Neural progenitor cell (in vitro differentiated cells): ENCODE measurements around the gene TCTN1. TPM values are rescaled to one million over a fixed set of nuclear protein-coding genes. Genes with fewer than 3 reads are reported as not detected.

Source experiments
- DNase-seq: peaks from one replicate; pipeline ENCODE4 v3.0.0-alpha.2; 2016; ENCODE audit warnings: low spot score
- H2AFZ ChIP-seq: fragments of 200-600 bp; sonication (generic); replicated peaks from 2 replicates; pipeline ENCODE4 v1.6.1; 2016; ENCODE audit warnings: antibody characterized with exemption
- H3F3A ChIP-seq: fragments of 200-600 bp; sonication (generic); 2 replicates; pipeline ENCODE4 v1.6.1; 2016; ENCODE audit warnings: antibody characterized with exemption, low read depth
- H3K27ac ChIP-seq: fragments of 200-600 bp; sonication (generic); 2 replicates; pipeline ENCODE4 v1.5.1; 2016; ENCODE audit warnings: mild to moderate bottlenecking
- H3K27me3 ChIP-seq: fragments of 200-600 bp; sonication (generic); 2 replicates; pipeline ENCODE4 v1.6.1; 2016; ENCODE audit warnings: mild to moderate bottlenecking, moderate library complexity
- H3K36me3 ChIP-seq: fragments of 200-600 bp; sonication (generic); 2 replicates; pipeline ENCODE4 v1.5.1; 2016
- H3K4me1 ChIP-seq: fragments of 200-600 bp; sonication (generic); 2 replicates; pipeline ENCODE4 v1.6.1; 2016; ENCODE audit warnings: mixed run types
- H3K4me2 ChIP-seq: fragments of 200-600 bp; sonication (generic); 2 replicates; pipeline ENCODE4 v1.6.1; 2016
- H3K4me3 ChIP-seq: fragments of 200-600 bp; sonication (generic); 2 replicates; pipeline ENCODE4 v1.5.1; 2016
- H3K79me2 ChIP-seq: fragments of 200-600 bp; sonication (generic); 2 replicates; pipeline ENCODE4 v1.6.1; 2016; ENCODE audit warnings: low read depth
- H3K9ac ChIP-seq: fragments of 200-600 bp; sonication (generic); 2 replicates; pipeline ENCODE4 v1.6.1; 2016
- H3K9me3 ChIP-seq: fragments of 200-600 bp; sonication (generic); 2 replicates; pipeline ENCODE4 v1.5.1; 2016; ENCODE audit warnings: low read depth
- H4K20me1 ChIP-seq: fragments of 200-600 bp; sonication (generic); 2 replicates; pipeline ENCODE4 v1.6.1; 2016; ENCODE audit warnings: low read depth
- H3K27ac Mint-ChIP-seq: 3 replicates; pipeline ENCODE4 v1.8.0; 2021; ENCODE audit warnings: mixed read lengths
- H3K27me3 Mint-ChIP-seq: 2 replicates; pipeline ENCODE4 v1.8.0; 2022; ENCODE audit warnings: low read depth, mild to moderate bottlenecking, inconsistent platforms, moderate library complexity, mixed read lengths; ENCODE audit not compliant: insufficient read depth
- H3K36me3 Mint-ChIP-seq: 3 replicates; pipeline ENCODE4 v1.8.0; 2021; ENCODE audit warnings: mixed read lengths
- H3K4me1 Mint-ChIP-seq: 3 replicates; pipeline ENCODE4 v1.8.0; 2021; ENCODE audit warnings: mixed read lengths
- H3K4me3 Mint-ChIP-seq: 3 replicates; pipeline ENCODE4 v1.8.0; 2021; ENCODE audit warnings: mild to moderate bottlenecking, moderate library complexity, mixed read lengths
- H3K9me3 Mint-ChIP-seq: 3 replicates; pipeline ENCODE4 v1.8.0; 2020; ENCODE audit warnings: mixed read lengths
- CTCF ChIP-seq: fragments of 200-600 bp; sonication (generic); IDR thresholded peaks from 2 replicates; pipeline ENCODE4 v1.5.1; 2017; ENCODE audit warnings: antibody characterized with exemption, mild to moderate bottlenecking
- EZH2 ChIP-seq: fragments of 200-600 bp; sonication (generic); IDR thresholded peaks from 2 replicates; pipeline ENCODE4 v1.6.1; 2017; ENCODE audit warnings: antibody characterized with exemption, mild to moderate bottlenecking, moderate library complexity
- EZH2phosphoT487 ChIP-seq: fragments of 200-600 bp; sonication (generic); IDR thresholded peaks from 2 replicates; pipeline ENCODE4 v1.6.1; 2017; ENCODE audit warnings: antibody characterized with exemption
- total RNA-seq: library from RNA; depleted of rRNA; stranded (reverse); fragments of >200 nt; gene quantifications from 2 replicates; pipeline ENCODE4 v1.2.3, GENCODE V29; 2015; ENCODE audit warnings: low replicate concordance

Gene TCTN1
- total RNA-seq, 1 donor from 2014 or later, result 42.7 TPM

- peaks cover 21% of the 10 kb centered on the region for H3K4me1 ChIP-seq
- H3K27me3 ChIP-seq, result peaks cover 14% of the 10 kb centered on the region
- H2AFZ ChIP-seq, result no peak overlapping the region
- peak overlapping the region; percentile 90 for H3K4me3 Mint-ChIP-seq
- peak overlapping the region; percentile 16 for H3K27ac Mint-ChIP-seq
- peaks cover 46% of the 10 kb centered on the region for H4K20me1 ChIP-seq
- DNase-seq, result no peak
- H3K4me3 ChIP-seq, result peak overlapping the region; percentile 69
- TF ChIP-seq CTCF (no peak), EZH2phosphoT487 (no peak), EZH2 (no peak)
- H3K27ac ChIP-seq, result no peak overlapping the region
- H3K9ac ChIP-seq, result no peak overlapping the region
- no peaks in the 10 kb centered on the region for H3K9me3 Mint-ChIP-seq
- H3K36me3 Mint-ChIP-seq, result peaks cover 11% of the 10 kb centered on the region
- H3K9me3 ChIP-seq, result no peaks in the 10 kb centered on the region
- H3F3A ChIP-seq, result peaks cover 8% of the 10 kb centered on the region
- H3K27me3 Mint-ChIP-seq, result no peaks in the 10 kb centered on the region
- peaks cover 28% of the 10 kb centered on the region for H3K4me1 Mint-ChIP-seq
- peak overlapping the region; percentile 97 for H3K4me2 ChIP-seq
- no peaks in the 10 kb centered on the region for H3K36me3 ChIP-seq
- peaks cover 60% of the 10 kb centered on the region for H3K79me2 ChIP-seq
These were observed 32.0 kb upstream of the TCTN1 start for GRCh38 chr12:110581931-110582275.

DNA sequence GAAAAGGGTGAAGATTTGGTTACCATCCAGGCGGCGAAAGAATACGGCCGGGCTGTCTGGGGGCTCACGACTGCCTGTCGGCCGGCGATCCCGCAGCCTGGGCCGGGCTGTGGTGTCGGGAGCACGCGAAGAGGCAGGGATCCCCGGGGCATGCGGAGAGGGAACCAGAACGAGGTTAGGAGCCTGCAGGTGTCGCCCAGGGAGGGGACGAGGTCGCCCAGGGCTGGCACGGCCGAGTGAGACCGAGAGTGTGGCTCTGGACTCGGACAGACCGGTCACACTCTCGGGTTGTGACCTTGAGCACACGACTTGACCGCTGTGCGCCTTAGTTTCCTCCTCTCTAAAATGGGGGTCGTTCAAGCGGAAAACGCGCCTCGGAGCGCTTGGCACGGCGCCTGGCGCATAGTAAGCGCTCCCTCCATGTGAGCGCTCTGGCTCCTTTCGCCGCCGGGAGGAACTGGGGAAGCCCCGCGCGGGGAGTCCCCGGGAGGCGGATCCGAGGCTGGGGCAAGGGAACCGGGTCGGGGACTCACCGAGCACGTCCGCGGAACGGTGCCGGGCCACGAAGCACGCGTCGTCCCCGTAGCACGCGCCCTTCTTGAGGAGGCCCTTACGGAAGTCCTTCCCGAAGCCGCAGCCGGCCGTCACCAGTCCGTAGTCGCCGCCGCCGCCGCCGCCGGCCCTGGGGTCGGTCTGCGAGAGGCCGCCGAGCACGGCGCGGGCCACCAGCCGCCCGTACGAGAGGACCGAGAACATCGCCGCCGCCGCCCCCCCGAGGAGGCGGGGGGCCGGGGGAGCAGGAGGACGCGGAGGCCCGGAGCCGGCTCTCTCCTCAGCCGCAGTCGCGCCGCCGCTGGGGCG lies 31.4 kb upstream of the TCTN1 start:
- H3K9me3 ChIP-seq, result no peaks in the 10 kb centered on the region
- H3K79me2 ChIP-seq, result peaks cover 54% of the 10 kb centered on the region

DNA sequence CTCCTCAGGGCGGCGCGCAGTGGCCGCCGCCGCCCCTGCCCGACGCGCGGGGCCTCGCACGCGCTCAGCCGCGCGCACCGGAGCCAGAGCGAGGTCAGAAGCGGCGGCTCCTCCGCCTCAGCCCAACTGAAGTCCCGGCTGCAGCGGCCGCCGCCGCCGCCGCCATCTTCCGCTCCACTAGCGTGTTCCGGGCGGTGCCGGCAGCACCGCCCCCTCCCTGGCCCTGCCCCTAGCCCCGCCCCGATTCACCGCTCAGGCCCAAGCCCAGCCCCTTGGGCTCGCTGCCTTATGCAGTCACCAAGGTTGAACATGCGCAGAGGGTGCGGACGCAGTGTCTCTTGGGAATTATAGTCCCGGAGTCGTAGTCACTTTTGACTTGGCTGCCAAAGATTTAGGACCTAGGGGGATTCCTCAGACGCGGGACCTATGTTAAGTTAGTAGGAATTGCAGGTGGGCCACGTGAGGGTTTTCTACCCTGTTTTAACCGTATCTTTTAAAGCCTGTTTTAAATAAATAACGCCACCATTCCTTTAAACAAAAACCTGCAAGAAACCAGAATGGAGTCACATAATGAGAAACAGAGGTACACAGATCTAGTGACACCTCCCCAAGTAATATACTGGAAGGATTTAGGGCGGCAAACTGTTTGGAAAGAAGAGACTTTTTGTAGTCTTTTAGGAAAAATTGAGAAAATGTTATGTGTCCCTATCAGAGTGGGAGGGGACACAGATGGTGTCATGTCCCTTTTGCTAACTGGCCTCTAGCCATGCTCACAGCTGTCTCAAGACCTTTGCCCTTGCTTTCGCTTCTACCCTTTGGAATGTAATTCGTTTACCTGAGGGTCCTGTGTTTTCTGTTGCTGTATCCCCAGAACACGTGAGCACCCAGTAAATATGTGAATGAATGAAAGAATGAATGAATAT lies 30.5 kb upstream of the TCTN1 start, which contains the start of gene PPTC7:
Gene PPTC7, minus strand, starts transcription at position 182 of the 923 bp plus-strand sequence. CDS start 287 bp downstream, outside the sequence.
- no peak within 1 kb of the TSS for H3K27ac ChIP-seq
- H3K4me3 ChIP-seq, result peak within 1 kb of the TSS; percentile 69
- H4K20me1 ChIP-seq, result peaks cover 40% of the 10 kb centered on the region

More for the DNA sequence above, 31.4 kb upstream of the TCTN1 start:
- no peak for TF ChIP-seq EZH2phosphoT487
- TF ChIP-seq CTCF, result no peak
- TF ChIP-seq EZH2, result peak; percentile 37
- Histone ChIP-seq H3K27ac (no peak overlapping the region), H3K4me2 (peak overlapping the region; percentile 97), H2AFZ (peak overlapping the region; percentile 48), H3F3A (peaks cover 8% of the 10 kb centered on the region), H3K4me3 (peak overlapping the region; percentile 69), H4K20me1 (peaks cover 46% of the 10 kb centered on the region), H3K4me1 (peaks cover 21% of the 10 kb centered on the region), H3K9ac (peak overlapping the region; percentile 34), H3K36me3 (no peaks in the 10 kb centered on the region), H3K27me3 (peaks cover 14% of the 10 kb centered on the region)
- H3K27me3 Mint-ChIP-seq, result no peaks in the 10 kb centered on the region
- peak overlapping the region; percentile 16 for H3K27ac Mint-ChIP-seq
- peak; percentile 57 for DNase-seq
- H3K4me1 Mint-ChIP-seq, result peaks cover 28% of the 10 kb centered on the region
- H3K4me3 Mint-ChIP-seq, result peak overlapping the region; percentile 90
- H3K36me3 Mint-ChIP-seq, result peaks cover 11% of the 10 kb centered on the region
- no peaks in the 10 kb centered on the region for H3K9me3 Mint-ChIP-seq

More for the DNA sequence above, 30.5 kb upstream of the TCTN1 start, which contains the start of gene PPTC7:
- Mint-ChIP-seq H3K4me3 (peak within 1 kb of the TSS; percentile 90), H3K27me3 (no peaks in the 10 kb centered on the region), H3K9me3 (no peaks in the 10 kb centered on the region), H3K4me1 (peaks cover 28% of the 10 kb centered on the region), H3K36me3 (peaks cover 11% of the 10 kb centered on the region), H3K27ac (peak within 1 kb of the TSS; percentile 29)
- Histone ChIP-seq H3K4me2 (peak within 1 kb of the TSS; percentile 97), H2AFZ (peak within 1 kb of the TSS; percentile 48), H3K79me2 (peaks cover 45% of the 10 kb centered on the region), H3K36me3 (no peaks in the 10 kb centered on the region), H3K27me3 (peaks cover 14% of the 10 kb centered on the region), H3K9me3 (no peaks in the 10 kb centered on the region), H3K4me1 (peaks cover 21% of the 10 kb centered on the region), H3F3A (peaks cover 8% of the 10 kb centered on the region), H3K9ac (peak within 1 kb of the TSS; percentile 34)
- peak; percentile 99 for DNase-seq
- TF ChIP-seq EZH2phosphoT487, result no peak
- TF ChIP-seq CTCF, result no peak
- no peak for TF ChIP-seq EZH2
